ENCODE results near the gene REX1BD. TPM values are rescaled to one million over a fixed set of nuclear protein-coding genes. Genes with fewer than 3 reads are reported as not detected.

REX1BD gene
- total and polyA plus RNA-seq, 2 donors (not counting 3 experiments of a cell fraction or from before 2014, with no cell fraction given) = 64.4 to 90.9 TPM

DNA sequence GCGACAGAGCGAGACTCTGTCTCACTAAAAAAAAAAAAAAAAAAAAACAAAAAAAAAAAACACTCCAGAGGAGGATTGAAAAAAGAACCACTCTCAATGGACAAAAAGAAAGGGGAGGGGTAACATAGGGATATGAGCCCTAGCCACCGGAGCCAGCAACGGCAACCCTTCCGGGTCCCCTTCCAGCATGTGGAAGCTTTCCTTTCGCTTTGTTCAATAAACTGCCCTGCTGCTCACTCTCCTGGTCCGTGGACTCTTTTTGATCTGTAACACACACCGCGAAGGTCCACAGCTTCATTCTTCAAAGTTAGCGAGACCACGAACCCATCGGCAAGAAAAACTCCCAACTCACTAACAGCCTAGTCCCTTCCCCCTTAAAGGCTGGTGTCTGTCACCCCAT lies 1.0 kb upstream of the REX1BD start:
- ChIA-PET POLR2A (no interaction called here), CTCF (interaction anchor here (1.2 to 3.4 kb wide), 12 partner anchors 8 to 352 kb away, joined by 3 to 24 read pairs (median 10); partner anchors contain the start of genes KXD1 and UBA52)
- intact Hi-C loops (cut with micrococcal nuclease) (no loop called here), dilution Hi-C loops (cut with MboI; ENCODE audit: extremely low pct_ligation_motif_present, low sequenced_read_pairs) (no loop called here)
- Histone ChIP-seq H4K20me1 (replicated peaks; ENCODE audit: control insufficient read depth, extremely low read depth, insufficient read depth, low read length) (no peaks in the 10 kb centered on the region), H3K9ac (replicated peaks; ENCODE audit: extremely low read depth, insufficient read depth, low read length) (no peak overlapping the region), H3K9me1 (replicated peaks; ENCODE audit: control insufficient read depth, extremely low read depth, insufficient read depth, low read length) (no peaks in the 10 kb centered on the region), H2AFZ (ENCODE audit: low read depth, low read length) (peak overlapping the region; percentile 92), H3K4me3 (replicated peaks in 1 of 3; ENCODE audit: insufficient read depth in 1 of 3, low read depth in 1 of 3, low read length in 3 of 3) (no peak overlapping the region), H3K79me2 (ENCODE audit: control insufficient read depth, insufficient read depth, low read length) (no peaks in the 10 kb centered on the region), H3K4me2 (ENCODE audit: insufficient read depth, low read length) (no peak overlapping the region), H3K4me1 (ENCODE audit: control insufficient read depth, extremely low read depth, insufficient read depth, low read length) (peaks cover 15% of the 10 kb centered on the region), H3K36me3 (ENCODE audit: control insufficient read depth in 2 of 2, extremely low read depth in 1 of 2, insufficient read depth in 2 of 2, low read length in 2 of 2) (peaks cover 0 to 2% of the 10 kb centered on the region in 2 experiments), H3K27me3 (ENCODE audit: control insufficient read depth in 2 of 2, insufficient read depth in 2 of 2, low read length in 2 of 2) (no peaks in the 10 kb centered on the region), H3K27ac (ENCODE audit: insufficient read depth, low read depth, low read length) (no peak overlapping the region), H3K9me3 (replicated peaks; ENCODE audit: control insufficient read depth, insufficient read depth, low read length) (no peaks in the 10 kb centered on the region)
- FAIRE-seq = no peak
- DNase-seq (ENCODE audit: low read depth, low spot score) = no peak
- TF ChIP-seq FOS (IDR thresholded peaks at IDR 0.05; ENCODE audit: borderline replicate concordance, insufficient read depth, low read length) (no peak), POLR2AphosphoS5 (IDR thresholded peaks at IDR 0.05; ENCODE audit: insufficient read depth, low read depth, low read length) (no peak), MYC (IDR thresholded peaks at IDR 0.05; ENCODE audit: low read depth, low read length) (no peak), CTCF (IDR thresholded peaks at IDR 0.05; ENCODE audit: extremely low read depth in 1 of 2, insufficient read depth in 1 of 2, low read depth in 1 of 2, low read length in 2 of 2) (no peak), JUN (IDR thresholded peaks at IDR 0.05; ENCODE audit: borderline replicate concordance, insufficient read depth, insufficient read length, low read depth) (no peak), EZH2 (IDR thresholded peaks at IDR 0.05; ENCODE audit: borderline replicate concordance, low read depth, low read length, severe bottlenecking) (no peak), POLR2A (IDR thresholded peaks at IDR 0.05; ENCODE audit: low read depth, low read length) (no peak), GATA2 (IDR thresholded peaks at IDR 0.05; ENCODE audit: insufficient read depth, insufficient read length, low read depth, low read length) (no peak)
- BruUV-seq (replicated peaks) = no TSS peak
